Stimulated activated CD4-positive, alpha-beta T cell treated with anti-CD3 and anti-CD28 coated beads, Interleukin-4, amount 100 ng/mL, for 48 hours (primary cell): ENCODE data around the gene DLG5.

Experiments used
- DNase-seq, 2 donors: peaks; one replicate each; pipeline ENCODE4 v3.0.0-alpha.2; 2020; ENCODE audit warnings: low read depth in 2 of 2

DLG5 gene

GRCh38 chr10:77911535-77912123 lies 14.9 kb downstream of the DLG5 start:
- DNase-seq = no peak

- no peak for DNase-seq
Observed at GRCh38 chr10:77910524-77911145, 15.9 kb downstream of the DLG5 start.

- DNase-seq = no peak
Observed at GRCh38 chr10:77909749-77910375, 16.7 kb downstream of the DLG5 start.

- DNase-seq = no peak
Observed at GRCh38 chr10:77909021-77909748, 17.4 kb downstream of the DLG5 start.

GRCh38 chr10:77907900-77908717 lies 18.4 kb downstream of the DLG5 start:
- no peak for DNase-seq

- no peak for DNase-seq
Observed at GRCh38 chr10:77907462-77907861, 19.1 kb downstream of the DLG5 start.

GRCh38 chr10:77906951-77907421 lies 19.6 kb downstream of the DLG5 start:
- no peak for DNase-seq

GRCh38 chr10:77905781-77906180 lies 20.8 kb downstream of the DLG5 start:
- no peak for DNase-seq

GRCh38 chr10:77905086-77905748 lies 21.3 kb downstream of the DLG5 start:
- no peak for DNase-seq

GRCh38 chr10:77904100-77904840 lies 22.3 kb downstream of the DLG5 start:
- no peak for DNase-seq

GRCh38 chr10:77902159-77902558 lies 24.4 kb downstream of the DLG5 start:
- no peak for DNase-seq

GRCh38 chr10:77901743-77902142 lies 24.8 kb downstream of the DLG5 start:
- DNase-seq = no peak

- no peak for DNase-seq
Observed at GRCh38 chr10:77899690-77900089, 26.9 kb downstream of the DLG5 start.

- DNase-seq = no peak
Observed at GRCh38 chr10:77899080-77899477, 27.5 kb downstream of the DLG5 start.

- DNase-seq = no peak
Observed at GRCh38 chr10:77898323-77899079, 28.1 kb downstream of the DLG5 start.

- no peak for DNase-seq
Observed at GRCh38 chr10:77896058-77896457, 30.5 kb downstream of the DLG5 start.

GRCh38 chr10:77894058-77894457 lies 32.5 kb downstream of the DLG5 start:
- DNase-seq = no peak

- DNase-seq = no peak
Observed at GRCh38 chr10:77893386-77893785, 33.2 kb downstream of the DLG5 start.

- no peak for DNase-seq
Observed at GRCh38 chr10:77892761-77893160, 33.8 kb downstream of the DLG5 start.
